ENCODE measurements around the gene ANKMY1. TPM values are rescaled to one million over a fixed set of nuclear protein-coding genes. Genes with fewer than 3 reads are reported as not detected.

Gene ANKMY1
- total RNA-seq, 1 experiment from 2014 or later = 85.7 TPM

DNA sequence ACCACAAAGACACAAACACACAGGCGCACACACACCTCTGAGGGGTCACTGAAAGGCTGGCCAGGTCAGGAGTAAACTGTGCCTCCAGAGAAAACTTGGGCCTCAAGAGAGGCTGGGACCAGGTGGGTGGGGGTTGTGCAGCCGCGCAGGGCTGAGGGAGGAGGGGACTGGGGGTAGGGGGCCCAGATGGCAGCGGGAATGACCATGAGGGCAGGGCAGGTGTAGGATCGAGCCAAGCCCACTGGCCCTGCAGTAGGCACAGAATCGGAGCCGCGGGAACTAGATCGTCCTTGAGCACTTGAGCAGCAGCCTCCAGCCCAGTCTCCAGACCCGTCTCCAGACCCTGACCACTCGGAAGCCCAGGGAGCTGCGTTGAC, 36.8 kb downstream of the ANKMY1 start:
- Histone ChIP-seq H4K20me1 (ENCODE audit: insufficient read depth) (peaks cover 6% of the 10 kb centered on the region; the same call in 1 of the 2 replicates), H3K4me3 (no peak overlapping the region), H2AFZ (no peak overlapping the region), H3K4me2 (no peak overlapping the region), H3K9me3 (ENCODE audit: insufficient read depth, low read depth) (no peaks in the 10 kb centered on the region), H3K79me2 (ENCODE audit: low read depth) (no peaks in the 10 kb centered on the region), H3K9me2 (ENCODE audit: insufficient read depth) (no peaks in the 10 kb centered on the region), H3K4me1 (replicated peaks; ENCODE audit: insufficient read depth) (no peaks in the 10 kb centered on the region), H3K27me3 (ENCODE audit: insufficient read depth, low read depth) (no peaks in the 10 kb centered on the region), H3K36me3 (ENCODE audit: low read depth) (peaks cover 42% of the 10 kb centered on the region), H3K27ac (no peak overlapping the region), H3F3A (ENCODE audit: insufficient read depth, low read depth) (no peaks in the 10 kb centered on the region)
- no TSS peak for BruUV-seq (replicated peaks)
- CTCF ChIA-PET = no interaction called here
- DNase-seq = no peak
- POLR2A ChIA-PET (ENCODE audit: unreplicated experiment) = no interaction called here
- intact Hi-C loops (cut with micrococcal nuclease; ENCODE audit: unreplicated experiment) = no loop called here
- TF ChIP-seq, protein P1, sequence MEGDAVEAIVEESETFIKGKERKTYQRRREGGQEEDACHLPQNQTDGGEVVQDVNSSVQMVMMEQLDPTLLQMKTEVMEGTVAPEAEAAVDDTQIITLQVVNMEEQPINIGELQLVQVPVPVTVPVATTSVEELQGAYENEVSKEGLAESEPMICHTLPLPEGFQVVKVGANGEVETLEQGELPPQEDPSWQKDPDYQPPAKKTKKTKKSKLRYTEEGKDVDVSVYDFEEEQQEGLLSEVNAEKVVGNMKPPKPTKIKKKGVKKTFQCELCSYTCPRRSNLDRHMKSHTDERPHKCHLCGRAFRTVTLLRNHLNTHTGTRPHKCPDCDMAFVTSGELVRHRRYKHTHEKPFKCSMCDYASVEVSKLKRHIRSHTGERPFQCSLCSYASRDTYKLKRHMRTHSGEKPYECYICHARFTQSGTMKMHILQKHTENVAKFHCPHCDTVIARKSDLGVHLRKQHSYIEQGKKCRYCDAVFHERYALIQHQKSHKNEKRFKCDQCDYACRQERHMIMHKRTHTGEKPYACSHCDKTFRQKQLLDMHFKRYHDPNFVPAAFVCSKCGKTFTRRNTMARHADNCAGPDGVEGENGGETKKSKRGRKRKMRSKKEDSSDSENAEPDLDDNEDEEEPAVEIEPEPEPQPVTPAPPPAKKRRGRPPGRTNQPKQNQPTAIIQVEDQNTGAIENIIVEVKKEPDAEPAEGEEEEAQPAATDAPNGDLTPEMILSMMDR (conservative IDR thresholded peaks at IDR 0.05) = no peak

DNA sequence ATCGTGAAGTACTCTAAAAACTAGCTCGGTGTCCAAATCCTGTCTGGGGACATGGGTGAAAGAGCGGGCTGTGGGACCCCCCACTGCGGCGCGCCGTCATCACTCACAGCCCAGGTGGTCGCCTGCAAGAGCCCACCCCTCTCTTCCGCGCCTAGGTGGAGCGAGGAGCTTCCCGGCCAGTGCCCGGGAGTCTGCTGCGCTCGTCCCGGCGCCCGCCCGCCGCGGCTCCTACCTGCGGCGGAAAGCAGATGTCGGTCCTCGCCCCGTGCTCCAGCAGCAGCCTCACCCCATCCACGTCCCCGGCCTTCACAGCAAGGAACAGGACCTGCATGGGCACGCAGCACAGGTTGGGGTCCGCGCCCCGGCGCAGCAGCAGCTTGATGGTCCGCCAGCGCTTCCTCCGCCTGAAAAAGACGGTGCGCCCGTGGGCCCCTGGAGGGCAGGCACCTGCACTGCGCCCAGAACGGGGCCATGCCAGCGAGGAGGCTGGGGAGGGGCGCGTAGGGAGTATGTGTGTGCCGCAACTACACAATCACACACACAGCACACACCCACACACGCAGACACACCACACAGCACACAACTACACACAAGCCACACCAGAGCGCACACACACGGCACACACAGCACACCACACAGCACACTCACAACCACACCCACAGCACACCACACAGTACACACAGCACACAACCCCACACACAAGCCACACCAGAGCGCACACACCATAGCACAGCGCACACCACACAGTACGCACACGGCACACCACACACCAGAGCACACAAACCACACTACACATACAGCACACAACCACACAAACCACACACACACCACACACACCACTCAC, 37.4 kb downstream of the ANKMY1 start:
- no TSS peak for BruUV-seq (replicated peaks)
- H3K4me3 ChIP-seq = no peak overlapping the region
- CTCF ChIA-PET = no interaction called here

DNA sequence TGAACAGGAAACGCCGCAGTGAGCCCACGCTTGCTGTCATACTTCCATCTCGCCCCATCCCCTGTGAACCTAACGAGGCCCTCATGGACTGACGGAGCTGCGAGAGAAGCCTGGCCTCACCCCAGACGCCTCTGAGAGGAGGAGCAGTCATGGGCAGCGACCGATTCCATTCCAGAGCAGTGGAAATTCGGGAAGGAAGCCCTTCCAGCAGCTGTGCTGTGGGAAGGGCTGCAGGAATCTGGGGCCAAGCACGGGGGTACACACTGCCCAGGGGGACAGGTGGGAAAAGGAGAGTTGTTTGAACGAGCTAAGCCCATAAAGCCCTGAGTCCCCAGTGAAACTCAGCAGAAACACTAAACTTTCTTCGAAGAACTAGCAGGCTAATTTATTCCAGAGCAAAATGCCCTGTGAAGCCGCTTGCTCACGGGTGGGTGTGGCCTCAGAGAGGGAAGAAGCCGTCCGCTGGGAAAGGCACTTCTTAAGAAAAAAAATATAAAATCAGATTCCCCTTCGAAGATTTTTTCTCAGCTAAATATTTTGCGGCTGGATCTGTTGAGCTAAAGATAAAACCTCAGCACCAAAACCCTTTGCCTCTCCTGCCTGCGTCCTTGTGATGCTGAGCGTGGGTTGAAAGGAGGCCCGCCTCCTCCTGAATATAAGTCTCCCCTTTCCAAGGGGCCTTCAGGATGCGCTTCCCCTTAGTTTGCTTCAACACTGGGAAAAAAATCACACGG, 38.2 kb downstream of the ANKMY1 start:
- Histone ChIP-seq H3K4me1 (replicated peaks; ENCODE audit: insufficient read depth) (no peaks in the 10 kb centered on the region), H3K4me3 (no peak overlapping the region), H3K9me2 (ENCODE audit: insufficient read depth) (no peaks in the 10 kb centered on the region), H3K79me2 (ENCODE audit: low read depth) (no peaks in the 10 kb centered on the region), H3K27ac (no peak overlapping the region), H2AFZ (no peak overlapping the region), H3F3A (ENCODE audit: insufficient read depth, low read depth) (peaks cover 13% of the 10 kb centered on the region; the same call in 1 of the 2 replicates), H3K36me3 (ENCODE audit: low read depth) (peaks cover 33% of the 10 kb centered on the region; the same call in 1 of the 2 replicates), H4K20me1 (ENCODE audit: insufficient read depth) (peaks cover 11% of the 10 kb centered on the region), H3K4me2 (no peak overlapping the region), H3K9me3 (ENCODE audit: insufficient read depth, low read depth) (no peaks in the 10 kb centered on the region), H3K27me3 (ENCODE audit: insufficient read depth, low read depth) (no peaks in the 10 kb centered on the region)
- ChIA-PET CTCF (no interaction called here), POLR2A (ENCODE audit: unreplicated experiment) (no interaction called here)
- no peak for DNase-seq
- no TSS peak for BruUV-seq (replicated peaks)
- TF ChIP-seq EZH2 (IDR thresholded peaks at IDR 0.05; ENCODE audit: low read depth) = no peak
- TF ChIP-seq, protein P1 (conservative IDR thresholded peaks at IDR 0.05) = no peak
- intact Hi-C loops (cut with micrococcal nuclease; ENCODE audit: unreplicated experiment) = loop anchor here (10.0 kb wide), 1 partner anchor 185 kb away; no protein-coding TSS in a partner anchor

More for the DNA sequence above, 37.4 kb downstream of the ANKMY1 start:
- Histone ChIP-seq H4K20me1 (ENCODE audit: insufficient read depth) (peaks cover 6% of the 10 kb centered on the region; the same call in 1 of the 2 replicates), H3K36me3 (ENCODE audit: low read depth) (peaks cover 40% of the 10 kb centered on the region), H3K27ac (no peak overlapping the region), H3K9me2 (ENCODE audit: insufficient read depth) (no peaks in the 10 kb centered on the region), H3K27me3 (ENCODE audit: insufficient read depth, low read depth) (no peaks in the 10 kb centered on the region), H3K4me2 (no peak overlapping the region), H3K4me1 (replicated peaks; ENCODE audit: insufficient read depth) (no peaks in the 10 kb centered on the region), H3K79me2 (ENCODE audit: low read depth) (no peaks in the 10 kb centered on the region), H3K9me3 (ENCODE audit: insufficient read depth, low read depth) (no peaks in the 10 kb centered on the region), H3F3A (ENCODE audit: insufficient read depth, low read depth) (peaks cover 5% of the 10 kb centered on the region; the same call in 1 of the 2 replicates), H2AFZ (no peak overlapping the region)
- TF ChIP-seq, protein P1 (conservative IDR thresholded peaks at IDR 0.05) = no peak
- TF ChIP-seq EZH2 (IDR thresholded peaks at IDR 0.05; ENCODE audit: low read depth) = no peak
- DNase-seq = no peak
- intact Hi-C loops (cut with micrococcal nuclease; ENCODE audit: unreplicated experiment) = no loop called here
- POLR2A ChIA-PET (ENCODE audit: unreplicated experiment) = no interaction called here
